ENCODE measurements around the gene RAD18.

- no peak for TF ChIP-seq POLR2A (IDR thresholded peaks at IDR 0.05)
- TF ChIP-seq CTCF (IDR thresholded peaks at IDR 0.05) = no peak
Measured at GRCh38 chr3:8972639-8973038, 9.4 kb upstream of the RAD18 start.
